Measurements from ENCODE around the gene ALG14. TPM values are rescaled to one million over a fixed set of nuclear protein-coding genes. Genes with fewer than 3 reads are reported as not detected.

Gene ALG14
- total RNA-seq, 2 donors from 2014 or later: 1.6 TPM

- no peaks in the 10 kb centered on the region for H3K9me3 ChIP-seq
- DNase-seq (ENCODE audit: low spot score): no peak
- ATAC-seq (ENCODE audit: insufficient number of reproducible peaks, low FRiP score, low read depth): no peak
- H3K27me3 ChIP-seq (replicated peaks; ENCODE audit: insufficient read depth): no peaks in the 10 kb centered on the region
- H3K4me1 ChIP-seq (ENCODE audit: control insufficient read depth in 1 of 2, low read depth in 2 of 2): no peaks in the 10 kb centered on the region
- H3K27ac ChIP-seq: no peak overlapping the region
- no peak overlapping the region for H3K4me3 ChIP-seq
- no peak for TF ChIP-seq CTCF (IDR thresholded peaks at IDR 0.05)
- H3K36me3 ChIP-seq: no peaks in the 10 kb centered on the region
Measured at GRCh38 chr1:95080446-95080845, 7.7 kb upstream of the ALG14 start.

- no peak overlapping the region for H3K27ac ChIP-seq
- DNase-seq (ENCODE audit: low spot score) (no peak), ATAC-seq (ENCODE audit: insufficient number of reproducible peaks, low FRiP score, low read depth) (no peak)
- TF ChIP-seq CTCF (IDR thresholded peaks at IDR 0.05): no peak
- H3K36me3 ChIP-seq: no peaks in the 10 kb centered on the region
- no peaks in the 10 kb centered on the region for H3K9me3 ChIP-seq
- H3K4me1 ChIP-seq (ENCODE audit: control insufficient read depth in 1 of 2, low read depth in 2 of 2): peaks cover 0 to 8% of the 10 kb centered on the region in 2 donors
- no peak overlapping the region for H3K4me3 ChIP-seq
- H3K27me3 ChIP-seq (replicated peaks; ENCODE audit: insufficient read depth): no peaks in the 10 kb centered on the region
Measured at GRCh38 chr1:95076034-95076433, 3.3 kb upstream of the ALG14 start.

- peaks cover 0 to 8% of the 10 kb centered on the region in 2 donors for H3K4me1 ChIP-seq (ENCODE audit: control insufficient read depth in 1 of 2, low read depth in 2 of 2)
- H3K4me3 ChIP-seq: peak overlapping the region; percentile 91
- H3K36me3 ChIP-seq: no peaks in the 10 kb centered on the region
- H3K27ac ChIP-seq: peak overlapping the region; percentile 89 to 93
- no peaks in the 10 kb centered on the region for H3K9me3 ChIP-seq
- H3K27me3 ChIP-seq (replicated peaks; ENCODE audit: insufficient read depth): no peaks in the 10 kb centered on the region
- no peak for TF ChIP-seq CTCF (IDR thresholded peaks at IDR 0.05)
- ATAC-seq (ENCODE audit: insufficient number of reproducible peaks, low FRiP score, low read depth) (no peak), DNase-seq (ENCODE audit: low spot score) (no peak)
Measured at GRCh38 chr1:95073446-95073845, 695 bp upstream of the ALG14 start.

- TF ChIP-seq CTCF (IDR thresholded peaks at IDR 0.05): no peak
- H3K9me3 ChIP-seq: no peaks in the 10 kb centered on the region
- no peaks in the 10 kb centered on the region for H3K27me3 ChIP-seq (replicated peaks; ENCODE audit: insufficient read depth)
- no peak for DNase-seq (ENCODE audit: low spot score)
- H3K36me3 ChIP-seq: no peaks in the 10 kb centered on the region
- peak overlapping the region; percentile 89 to 93 for H3K27ac ChIP-seq
- peaks cover 0 to 8% of the 10 kb centered on the region in 2 donors for H3K4me1 ChIP-seq (ENCODE audit: control insufficient read depth in 1 of 2, low read depth in 2 of 2)
- no peak for ATAC-seq (ENCODE audit: insufficient number of reproducible peaks, low FRiP score, low read depth)
- H3K4me3 ChIP-seq: peak overlapping the region; percentile 91
Measured at GRCh38 chr1:95072117-95072516, 634 bp downstream of the ALG14 start.

- Histone ChIP-seq H3K27ac (no peak overlapping the region), H3K9me3 (no peaks in the 10 kb centered on the region), H3K27me3 (replicated peaks; ENCODE audit: insufficient read depth) (no peaks in the 10 kb centered on the region), H3K4me3 (peak overlapping the region; percentile 91), H3K36me3 (no peaks in the 10 kb centered on the region), H3K4me1 (ENCODE audit: control insufficient read depth in 1 of 2, low read depth in 2 of 2) (peaks cover 0 to 8% of the 10 kb centered on the region in 2 donors)
- ATAC-seq (ENCODE audit: insufficient number of reproducible peaks, low FRiP score, low read depth): no peak
- no peak for DNase-seq (ENCODE audit: low spot score)
- no peak for TF ChIP-seq CTCF (IDR thresholded peaks at IDR 0.05)
Measured at GRCh38 chr1:95071539-95071938, 1.2 kb downstream of the ALG14 start.

Measured in thoracic aorta (tissue), 2 donors.